ENCODE measurements around the gene MAP3K12. TPM values are rescaled to one million over a fixed set of nuclear protein-coding genes. Genes with fewer than 3 reads are reported as not detected.

The MAP3K12 gene
- total and polyA plus RNA-seq, 2 of the 4 experiments (the other 2 are of a cell fraction): 29.0 to 52.5 TPM

- CTCF ChIA-PET: interaction anchor here (0.8 kb wide), 1 partner anchor 11 kb away, joined by 3 read pairs; no protein-coding TSS in a partner anchor
These were observed 35.3 kb downstream of the MAP3K12 start for GRCh38 chr12:53463802-53464560.

More at GRCh38 chr12:53463802-53464560, 35.3 kb downstream of the MAP3K12 start:
- no peak overlapping the region for H3K14ac ChIP-seq (replicated peaks; ENCODE audit: low read depth, low read length)
- H2AK5ac ChIP-seq (ENCODE audit: low read depth, low read length): no peak overlapping the region
- peaks cover 46 to 86% of the 10 kb centered on the region in 2 experiments for H3K79me1 ChIP-seq (ENCODE audit: low read depth in 1 of 2, low read length in 2 of 2)
- H3K9me3 ChIP-seq (ENCODE audit: control insufficient read depth, insufficient read depth, low read length): no peaks in the 10 kb centered on the region
- no peak overlapping the region for H2BK15ac ChIP-seq (ENCODE audit: low read depth, low read length)
- peaks cover 92% of the 10 kb centered on the region for H4K20me1 ChIP-seq (ENCODE audit: insufficient read depth, low read length)
- H3K4me2 ChIP-seq (ENCODE audit: low read depth, low read length): no peak overlapping the region
- WGBS, 2 experiments (ENCODE audit: extremely low coverage in 2 of 2, insufficient read length in 1 of 2): 83% methylated on average over 1 of the region's 5 CpGs; no CpG with 5 or more reads in 1 of the 2 experiments
- H4K5ac ChIP-seq (ENCODE audit: low read depth, low read length): no peak overlapping the region
- intact Hi-C loops (cut with micrococcal nuclease) (no loop called here), dilution Hi-C loops (cut with HindIII; ENCODE audit: low sequenced_read_pairs, unreplicated experiment) (no loop called here), in situ Hi-C loops (cut with MboI; ENCODE audit: low sequenced_read_pairs) (no loop called here)
- H3K9ac ChIP-seq (ENCODE audit: low read depth, low read length): no peak overlapping the region
- ATAC-seq (ENCODE audit: low read depth): no peak; the same call in 1 of the 2 replicates
- H3K9me1 ChIP-seq (ENCODE audit: insufficient read depth, low read length): no peaks in the 10 kb centered on the region; the same call in 1 of the 2 replicates
- H3K27ac ChIP-seq (ENCODE audit: insufficient read depth, low read length): no peak overlapping the region
- H2BK20ac ChIP-seq (ENCODE audit: low read depth, low read length): no peak overlapping the region
- H3K4me3 ChIP-seq (ENCODE audit: insufficient read depth, low read depth, low read length): no peak overlapping the region
- H2BK120ac ChIP-seq (ENCODE audit: low read depth, low read length): no peak overlapping the region
- POLR2A ChIA-PET (ENCODE audit: unreplicated experiment): no interaction called here
- no peak overlapping the region for H3K4ac ChIP-seq (ENCODE audit: low read depth, low read length)
- H2AK9ac ChIP-seq (replicated peaks; ENCODE audit: low read depth, low read length, poor library complexity): no peak overlapping the region
- no peak overlapping the region for H2AFZ ChIP-seq (replicated peaks; ENCODE audit: low read length, poor library complexity)
- H3K18ac ChIP-seq (ENCODE audit: low read depth, low read length): no peak overlapping the region
- no peak overlapping the region for H4K91ac ChIP-seq (ENCODE audit: insufficient read depth, low read depth, low read length)
- H3K56ac ChIP-seq (ENCODE audit: extremely low read depth, insufficient read depth, low read length): no peak overlapping the region
- H3K36me3 ChIP-seq (ENCODE audit: control insufficient read depth, insufficient read depth, low read length): peaks cover 85% of the 10 kb centered on the region
- H3K23ac ChIP-seq (ENCODE audit: low read depth, low read length): no peak overlapping the region
- H2BK5ac ChIP-seq (ENCODE audit: low read depth, low read length, poor library complexity, severe bottlenecking): no peak overlapping the region
- no peaks in the 10 kb centered on the region for H3K27me3 ChIP-seq (ENCODE audit: control insufficient read depth, insufficient read depth, low read length)
- no peak overlapping the region for H4K8ac ChIP-seq (ENCODE audit: low read depth in 2 of 2, low read length in 2 of 2)
- no TSS peak for BruUV-seq (replicated peaks)
- DNase-seq: no peak
- peaks cover 9% of the 10 kb centered on the region for H3K4me1 ChIP-seq (ENCODE audit: control insufficient read depth, insufficient read depth, low read length)
- TF ChIP-seq NFE2L2 (IDR thresholded peaks at IDR 0.05; ENCODE audit: low read depth, low read length) (no peak), CTCF (conservative IDR thresholded peaks at IDR 0.05; ENCODE audit: low read depth, low read length) (no peak), POLR2A (IDR thresholded peaks at IDR 0.05; ENCODE audit: low read depth, low read length) (no peak), MXI1 (IDR thresholded peaks at IDR 0.05; ENCODE audit: borderline replicate concordance, low read depth, low read length) (no peak), ELK1 (IDR thresholded peaks at IDR 0.05; ENCODE audit: borderline replicate concordance, low read depth, low read length) (no peak), RFX5 (IDR thresholded peaks at IDR 0.05; ENCODE audit: low read depth, low read length) (no peak), FOS (IDR thresholded peaks at IDR 0.05; ENCODE audit: low read depth, low read length) (no peak)

All from IMR-90 (cell line).